DMS153 treated with DMSO at 0.1 percent for 48 hours (cell line): ENCODE measurements around the gene LRRK1.

Source experiments
- DNase-seq: peaks from one replicate; lab custom pipeline; 2025; ENCODE audit not compliant: unreplicated experiment; lab: John Stamatoyannopoulos, UW

The LRRK1 gene

DNA sequence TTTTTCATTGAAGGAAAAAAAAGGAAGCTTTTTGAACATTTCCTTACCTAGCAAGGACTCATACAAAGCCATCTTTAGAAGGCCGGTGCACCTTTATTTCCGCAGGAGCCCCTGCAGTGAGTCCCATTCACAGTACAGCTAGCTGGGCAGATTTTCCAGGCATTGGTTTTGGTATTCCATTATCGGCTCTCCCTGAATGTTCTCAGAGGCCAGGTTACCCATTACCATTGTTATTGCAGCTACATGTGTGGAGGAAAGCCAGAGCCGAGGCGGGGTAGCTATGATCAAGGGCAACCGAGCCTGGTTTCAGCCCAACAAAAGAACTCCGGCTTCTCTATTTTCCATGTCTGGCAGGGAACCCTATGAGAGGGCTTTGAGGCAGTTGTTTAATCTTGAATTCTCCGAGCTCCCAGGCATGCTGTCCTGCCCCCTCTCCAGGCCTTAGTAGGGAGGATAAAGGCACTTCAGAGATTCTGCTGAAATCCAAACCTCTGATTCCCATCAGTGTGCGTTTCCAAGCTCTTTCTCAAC, 100.3 kb downstream of the LRRK1 start:
- DNase-seq = no peak

DNA sequence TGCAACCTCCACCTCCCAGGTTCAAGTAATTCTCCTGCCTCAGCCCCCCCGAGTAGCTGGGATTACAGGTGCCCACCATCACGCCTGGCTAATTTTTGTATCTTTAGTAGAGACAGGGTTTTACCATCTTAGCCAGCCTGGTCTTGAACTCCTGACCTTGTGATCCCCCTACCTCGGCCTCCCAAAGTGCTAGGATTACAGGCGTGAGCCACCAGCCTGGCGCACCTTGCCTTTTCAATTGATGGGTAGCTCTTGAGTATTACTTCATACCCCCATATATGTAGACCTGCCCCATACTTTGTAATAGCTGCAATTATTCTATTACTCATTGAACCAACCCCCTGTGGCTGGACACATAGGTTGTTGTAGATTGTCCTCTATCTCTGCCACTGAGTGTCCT, 101.3 kb downstream of the LRRK1 start:
- no peak for DNase-seq

DNA sequence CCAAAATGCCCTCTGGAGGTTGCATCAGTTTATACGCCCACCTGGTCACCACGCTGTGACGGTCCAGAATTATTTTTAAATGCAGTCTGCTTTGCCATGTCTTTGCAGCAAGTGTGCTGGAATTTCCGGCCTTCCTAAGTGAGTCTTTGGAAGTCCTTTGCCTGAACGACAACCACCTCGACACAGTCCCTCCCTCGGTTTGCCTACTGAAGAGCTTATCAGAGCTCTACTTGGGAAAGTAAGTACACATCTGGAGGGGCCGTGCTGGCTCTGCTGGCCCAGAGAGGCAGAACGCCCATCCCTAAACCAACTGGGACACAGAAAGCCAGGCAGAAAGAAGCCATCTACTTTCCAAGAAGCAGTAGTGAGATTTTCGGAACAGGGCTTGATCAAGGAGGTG, 101.8 kb downstream of the LRRK1 start:
- no peak for DNase-seq

DNA sequence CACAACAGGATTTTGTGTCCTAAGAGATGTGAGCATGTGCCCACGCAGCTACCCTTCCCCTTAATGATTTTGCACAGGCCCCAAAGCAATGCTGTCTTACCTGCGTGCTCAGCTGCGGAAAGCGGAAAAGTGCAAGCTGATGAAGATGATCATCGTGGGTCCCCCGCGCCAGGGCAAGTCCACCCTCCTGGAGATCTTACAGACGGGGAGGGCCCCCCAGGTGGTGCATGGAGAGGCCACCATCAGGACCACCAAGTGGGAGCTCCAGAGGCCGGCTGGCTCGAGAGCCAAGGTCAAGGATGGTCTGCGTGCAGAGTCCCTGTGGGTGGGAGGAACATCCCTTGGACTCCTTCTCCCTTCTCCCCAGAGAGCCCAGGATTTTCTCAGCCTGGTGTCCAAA, 103.1 kb downstream of the LRRK1 start:
- DNase-seq = no peak

DNA sequence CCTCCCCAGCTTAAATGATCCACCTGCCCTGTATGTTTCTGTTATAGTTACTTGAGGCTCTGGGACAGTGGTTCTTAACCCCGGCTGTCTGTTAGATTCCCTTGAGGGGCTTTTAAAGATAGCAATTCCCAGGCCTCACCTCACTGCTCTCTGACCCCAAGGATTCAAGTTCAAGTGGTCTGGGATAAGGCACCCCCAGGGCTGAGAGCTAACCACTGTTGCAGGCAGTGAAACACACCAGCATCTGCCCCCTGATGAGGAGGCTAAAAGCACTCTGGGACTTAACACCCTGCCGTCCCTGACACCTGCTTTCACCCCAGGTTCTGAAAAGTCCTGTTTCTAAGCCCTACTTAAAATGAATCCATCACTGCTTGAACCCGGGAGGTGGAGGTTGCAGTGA, 103.7 kb downstream of the LRRK1 start:
- no peak for DNase-seq

- DNase-seq = no peak
Observed at GRCh38 chr15:101023501-101024072, 104.4 kb downstream of the LRRK1 start.

DNA sequence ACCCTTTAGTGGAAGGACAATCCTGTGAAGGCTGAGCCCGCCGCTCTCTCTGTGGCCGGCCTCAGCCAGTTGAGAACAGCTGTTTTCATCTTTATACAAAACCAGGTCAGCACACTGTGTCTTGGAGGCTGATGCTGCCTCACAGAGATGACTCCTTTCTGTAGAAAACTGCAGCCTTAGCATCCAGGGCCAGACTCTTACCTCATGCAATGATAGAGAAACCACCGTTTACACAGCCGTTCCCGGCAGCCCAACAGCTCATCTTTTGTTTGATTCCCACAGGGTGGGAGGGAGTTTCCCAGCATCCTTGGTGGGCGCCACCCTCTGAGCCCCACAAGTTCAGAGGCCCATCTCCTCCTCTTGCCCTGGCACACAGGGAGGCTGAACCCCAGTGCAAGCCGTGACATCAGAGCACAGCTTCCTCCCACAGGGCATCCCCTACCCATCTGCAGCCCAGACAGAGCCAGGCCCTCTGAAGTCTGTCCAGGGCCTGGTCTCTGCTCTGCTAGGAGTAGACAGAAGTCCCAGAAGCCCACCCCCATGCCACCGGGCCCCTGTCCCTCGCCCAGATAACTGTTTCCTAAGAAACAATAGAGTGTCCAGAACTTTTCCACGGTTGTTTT, 105.0 kb downstream of the LRRK1 start:
- DNase-seq = no peak

DNA sequence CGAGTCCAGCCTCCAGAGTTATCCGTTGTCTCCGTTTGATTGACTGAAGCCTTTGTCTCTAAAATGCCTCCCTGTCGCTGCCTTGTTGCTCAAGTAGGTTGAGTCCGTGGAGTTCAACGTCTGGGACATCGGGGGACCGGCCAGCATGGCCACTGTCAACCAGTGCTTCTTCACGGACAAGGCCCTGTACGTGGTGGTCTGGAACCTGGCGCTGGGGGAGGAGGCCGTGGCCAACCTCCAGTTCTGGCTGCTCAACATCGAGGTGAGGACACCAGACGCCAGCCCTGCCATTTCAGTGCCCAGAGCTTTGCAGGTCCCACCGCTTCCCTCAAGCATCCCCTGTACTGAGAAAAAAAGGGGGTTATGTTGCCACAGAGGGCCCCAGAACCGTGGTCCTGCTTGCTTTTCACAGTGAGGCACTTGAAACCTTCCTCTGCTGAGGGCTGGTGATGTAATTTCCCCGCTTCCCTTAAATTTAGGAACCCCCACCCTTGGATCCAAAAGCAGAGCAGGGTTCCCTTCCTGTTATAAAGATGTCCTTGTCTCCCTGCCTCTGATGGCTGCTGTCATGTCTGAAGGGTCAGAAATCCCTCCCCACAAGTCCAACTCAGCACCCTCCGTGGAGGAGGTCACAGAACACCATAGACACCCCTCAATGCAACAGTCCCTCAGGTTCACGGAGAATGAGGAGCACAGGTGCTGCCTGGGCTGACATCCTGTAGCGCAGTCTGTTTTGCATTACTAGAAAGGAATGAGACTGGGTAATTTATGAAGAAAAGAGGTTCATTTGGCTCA, 105.7 kb downstream of the LRRK1 start:
- DNase-seq = no peak

DNA sequence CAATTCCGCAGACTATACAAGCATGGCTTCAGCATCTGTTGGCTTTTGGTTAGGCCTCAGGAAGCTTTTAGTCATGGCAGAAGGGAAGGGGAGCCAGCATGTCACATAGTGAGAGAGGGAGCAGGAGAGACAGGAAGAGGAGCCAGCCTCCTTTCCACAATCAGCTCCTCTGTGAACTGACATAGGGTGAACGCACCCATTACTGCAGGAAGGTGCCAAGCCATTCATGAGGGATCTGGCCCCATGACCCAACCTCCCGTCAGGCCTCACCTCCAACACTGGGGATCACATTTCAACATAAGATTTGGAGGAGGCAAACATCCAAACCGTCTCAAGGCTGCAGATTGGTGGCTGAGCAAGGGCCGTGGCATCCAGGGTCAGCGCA, 106.3 kb downstream of the LRRK1 start:
- DNase-seq = no peak

- no peak for DNase-seq
Observed at GRCh38 chr15:101025896-101026631, 106.9 kb downstream of the LRRK1 start.

GRCh38 chr15:101026656-101027272, 107.6 kb downstream of the LRRK1 start:
- DNase-seq = no peak

GRCh38 chr15:101027273-101027901, 108.2 kb downstream of the LRRK1 start:
- DNase-seq = no peak

DNA sequence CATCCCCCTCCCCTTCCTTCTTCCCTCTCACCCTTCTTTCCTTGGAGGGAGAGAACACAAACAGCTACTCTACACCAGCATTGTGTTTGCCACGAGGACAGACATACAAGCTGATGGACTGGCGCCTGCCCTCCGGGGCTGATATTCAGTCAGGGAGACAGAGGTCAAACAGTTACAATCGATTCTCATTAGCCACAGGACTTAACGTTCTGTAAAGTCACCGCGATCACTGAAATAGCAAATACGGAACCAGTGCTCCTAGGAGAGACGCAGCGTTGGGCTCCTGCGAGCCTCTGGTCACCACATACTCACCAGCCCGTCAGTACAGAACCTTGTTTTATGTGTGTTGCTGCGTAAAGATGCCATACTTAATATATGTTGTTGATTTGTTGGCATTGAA, 108.8 kb downstream of the LRRK1 start:
- DNase-seq = no peak

GRCh38 chr15:101028321-101028720, 109.2 kb downstream of the LRRK1 start:
- DNase-seq = no peak

DNA sequence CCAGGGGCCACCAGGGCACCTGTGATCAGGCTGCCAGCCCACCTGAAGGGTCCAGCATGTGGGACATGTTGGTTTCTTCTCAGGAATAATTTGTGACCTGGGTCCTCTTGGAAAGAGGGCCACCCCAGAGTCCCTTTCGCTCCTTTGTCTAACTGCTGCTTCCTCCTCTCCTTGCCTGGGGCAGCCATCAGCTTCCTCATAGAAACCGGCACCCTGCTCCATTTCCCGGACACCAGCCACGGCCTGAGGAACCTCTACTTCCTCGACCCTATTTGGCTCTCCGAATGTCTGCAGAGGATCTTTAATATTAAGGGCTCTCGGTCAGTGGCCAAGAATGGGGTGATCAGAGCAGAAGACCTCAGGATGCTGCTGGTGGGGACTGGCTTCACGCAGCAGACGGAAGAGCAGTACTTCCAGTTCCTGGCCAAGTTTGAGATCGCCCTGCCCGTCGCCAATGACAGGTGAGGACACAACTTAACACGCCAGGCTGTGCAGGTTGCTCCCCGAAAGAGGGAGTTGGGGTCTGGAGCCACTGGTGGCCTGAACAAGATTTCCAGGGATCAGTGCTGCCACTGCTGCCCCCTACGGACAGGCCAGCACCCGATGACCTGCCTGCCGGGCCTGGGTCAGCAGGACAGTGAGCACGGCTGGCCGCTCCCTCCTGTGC, 109.7 kb downstream of the LRRK1 start:
- no peak for DNase-seq

DNA sequence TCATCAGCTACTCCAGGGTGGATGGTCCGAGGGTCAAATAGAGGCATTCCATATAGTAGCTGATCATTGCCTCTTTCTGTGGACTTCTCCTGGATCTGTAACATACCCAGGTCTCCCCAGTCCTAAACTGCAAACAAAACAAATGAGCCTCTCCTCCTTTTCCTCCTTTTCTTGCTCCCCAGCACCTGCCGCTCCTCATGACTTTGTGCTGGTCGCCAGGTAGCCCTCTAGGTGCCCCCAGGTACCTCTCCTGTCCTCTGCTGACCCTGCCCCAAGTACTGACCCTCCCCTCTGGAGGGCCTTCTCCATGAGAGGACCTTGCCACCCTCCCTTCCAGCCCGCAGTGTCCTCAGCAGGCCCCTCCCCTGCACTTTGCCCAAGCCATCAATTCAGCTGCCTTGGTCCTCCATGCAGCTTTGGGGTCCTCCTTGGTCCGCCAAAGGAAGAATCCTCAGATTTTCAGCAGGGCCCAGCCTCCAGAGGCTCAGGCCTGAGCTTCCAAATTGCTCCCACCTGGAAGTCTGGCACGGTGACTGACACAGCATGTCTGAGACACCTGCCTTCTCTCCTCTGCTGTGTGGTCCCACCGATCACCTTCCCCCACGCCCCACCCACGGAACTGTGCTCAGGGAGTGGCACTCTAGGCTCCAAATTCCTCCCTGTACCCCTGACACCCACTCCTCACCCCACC, 111.0 kb downstream of the LRRK1 start:
- DNase-seq = no peak

DNA sequence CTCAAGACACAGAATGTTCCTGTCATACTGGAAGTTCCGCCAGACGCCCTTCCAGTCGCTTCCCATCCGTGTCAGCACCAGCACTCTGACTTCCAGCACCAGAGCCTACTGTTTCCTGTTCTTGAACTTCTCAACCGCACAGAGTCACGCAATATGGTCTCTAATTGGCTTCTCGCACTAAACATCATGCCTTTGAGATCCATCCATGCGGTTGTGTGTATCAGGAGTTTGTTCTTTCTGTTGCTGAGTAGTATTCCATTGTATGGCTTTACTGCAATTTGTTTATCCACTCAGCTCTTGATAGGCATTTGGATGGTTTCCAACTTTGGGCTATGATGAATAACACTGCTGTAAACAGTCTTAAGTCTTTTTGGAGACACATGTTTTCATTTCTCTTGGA, 112.1 kb downstream of the LRRK1 start:
- DNase-seq = no peak

DNA sequence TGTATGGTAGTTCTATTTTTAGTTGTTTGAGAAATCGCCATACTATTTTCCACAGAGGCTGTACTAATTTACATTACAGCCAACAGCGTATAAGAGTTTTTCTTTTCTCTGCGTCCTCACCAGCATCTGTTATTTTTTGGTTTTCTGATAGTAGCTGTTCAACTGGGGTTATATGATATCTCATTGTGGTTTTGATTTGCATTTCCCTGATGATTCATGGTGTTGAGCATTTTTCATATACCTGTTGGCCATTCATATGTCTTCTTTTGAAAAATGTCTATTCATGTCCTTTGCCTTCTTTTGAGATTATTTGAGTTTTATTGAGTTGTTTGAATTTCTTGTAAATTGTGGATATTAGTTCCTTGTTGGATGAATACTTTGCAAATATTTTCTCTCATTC, 114.6 kb downstream of the LRRK1 start:
- DNase-seq = no peak

DNA sequence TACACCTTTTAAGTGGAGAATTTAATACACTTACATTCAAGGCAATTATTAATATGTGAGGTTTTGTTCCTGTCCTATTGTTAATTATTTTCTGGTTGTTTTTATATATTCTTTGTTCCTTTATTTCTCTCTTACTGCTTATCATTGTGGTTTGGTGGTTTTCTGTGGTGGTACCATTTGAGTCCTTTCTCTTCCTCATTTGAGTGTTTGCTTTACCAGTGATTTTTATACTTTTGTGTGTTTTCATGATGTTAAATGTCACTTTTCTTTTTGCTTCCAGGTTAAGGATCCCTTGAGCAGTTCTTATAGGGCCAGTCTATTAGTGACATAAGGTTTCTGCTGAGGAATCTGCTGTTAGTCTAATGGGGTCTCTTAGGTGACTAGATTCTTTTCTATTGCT, 116.5 kb downstream of the LRRK1 start:
- no peak for DNase-seq

GRCh38 chr15:101036189-101036588, 117.0 kb downstream of the LRRK1 start:
- no peak for DNase-seq
